Measurements from ENCODE around the gene POLN. TPM values are rescaled to one million over a fixed set of nuclear protein-coding genes. Genes with fewer than 3 reads are reported as not detected.

The POLN gene
- total RNA-seq, 1 experiment from 2014 or later: 0.26 TPM

- no TSS peak for BruUV-seq (replicated peaks)
- POLR2A ChIA-PET (ENCODE audit: unreplicated experiment): no interaction called here
- peaks cover 8% of the 10 kb centered on the region; the same call in 1 of the 2 replicates for H3K4me1 ChIP-seq (ENCODE audit: insufficient read depth, low read length)
- H3K27ac ChIP-seq (ENCODE audit: low read length): no peak overlapping the region
- no peaks in the 10 kb centered on the region for H3K9me2 ChIP-seq (replicated peaks; ENCODE audit: low read length)
- H3F3A ChIP-seq (ENCODE audit: low read length, unreplicated experiment): no peaks in the 10 kb centered on the region
- no peak overlapping the region for H3K4me3 ChIP-seq (ENCODE audit: low read length)
- H3K79me2 ChIP-seq (ENCODE audit: low read length): peaks cover 10% of the 10 kb centered on the region; the same call in 1 of the 2 replicates
- no peaks in the 10 kb centered on the region for H3K27me3 ChIP-seq (ENCODE audit: low read length)
- no peak overlapping the region for H3K9ac ChIP-seq (ENCODE audit: low read length)
- DNase-seq (no peak), ATAC-seq (no peak)
- H3K36me3 ChIP-seq (ENCODE audit: low read depth, low read length): no peaks in the 10 kb centered on the region
- H2AFZ ChIP-seq (ENCODE audit: low read length): no peak overlapping the region
- H4K20me1 ChIP-seq (ENCODE audit: low read length): no peaks in the 10 kb centered on the region
- CTCF ChIA-PET: no interaction called here
- no peak for TF ChIP-seq EZH2 (IDR thresholded peaks at IDR 0.05; ENCODE audit: low read length, unreplicated experiment)
- TF ChIP-seq, protein P1, sequence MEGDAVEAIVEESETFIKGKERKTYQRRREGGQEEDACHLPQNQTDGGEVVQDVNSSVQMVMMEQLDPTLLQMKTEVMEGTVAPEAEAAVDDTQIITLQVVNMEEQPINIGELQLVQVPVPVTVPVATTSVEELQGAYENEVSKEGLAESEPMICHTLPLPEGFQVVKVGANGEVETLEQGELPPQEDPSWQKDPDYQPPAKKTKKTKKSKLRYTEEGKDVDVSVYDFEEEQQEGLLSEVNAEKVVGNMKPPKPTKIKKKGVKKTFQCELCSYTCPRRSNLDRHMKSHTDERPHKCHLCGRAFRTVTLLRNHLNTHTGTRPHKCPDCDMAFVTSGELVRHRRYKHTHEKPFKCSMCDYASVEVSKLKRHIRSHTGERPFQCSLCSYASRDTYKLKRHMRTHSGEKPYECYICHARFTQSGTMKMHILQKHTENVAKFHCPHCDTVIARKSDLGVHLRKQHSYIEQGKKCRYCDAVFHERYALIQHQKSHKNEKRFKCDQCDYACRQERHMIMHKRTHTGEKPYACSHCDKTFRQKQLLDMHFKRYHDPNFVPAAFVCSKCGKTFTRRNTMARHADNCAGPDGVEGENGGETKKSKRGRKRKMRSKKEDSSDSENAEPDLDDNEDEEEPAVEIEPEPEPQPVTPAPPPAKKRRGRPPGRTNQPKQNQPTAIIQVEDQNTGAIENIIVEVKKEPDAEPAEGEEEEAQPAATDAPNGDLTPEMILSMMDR (conservative IDR thresholded peaks at IDR 0.05; ENCODE audit: low read depth, low read length): no peak
- no peak for TF ChIP-seq EZH2phosphoT487 (IDR thresholded peaks at IDR 0.05; ENCODE audit: borderline replicate concordance, low read length)
- intact Hi-C loops (cut with micrococcal nuclease): loop anchor here (5.0 kb wide), 1 partner anchor 153 kb away; the partner anchor contains the start of genes CFAP99 and ZFYVE28
- no peak overlapping the region for H3K4me2 ChIP-seq (ENCODE audit: low read length)
- no peaks in the 10 kb centered on the region for H3K9me3 ChIP-seq (ENCODE audit: low read length)
Measured at GRCh38 chr4:2264481-2265041, 22.6 kb upstream of the POLN start.

- Histone ChIP-seq H3K79me2 (ENCODE audit: low read length) (peaks cover 10% of the 10 kb centered on the region; the same call in 1 of the 2 replicates), H3K36me3 (ENCODE audit: low read depth, low read length) (no peaks in the 10 kb centered on the region), H3K4me3 (ENCODE audit: low read length) (no peak overlapping the region), H3K9me2 (replicated peaks; ENCODE audit: low read length) (no peaks in the 10 kb centered on the region), H3K9ac (ENCODE audit: low read length) (no peak overlapping the region), H3K27me3 (ENCODE audit: low read length) (no peaks in the 10 kb centered on the region), H3K9me3 (ENCODE audit: low read length) (no peaks in the 10 kb centered on the region), H3F3A (ENCODE audit: low read length, unreplicated experiment) (no peaks in the 10 kb centered on the region), H4K20me1 (ENCODE audit: low read length) (no peaks in the 10 kb centered on the region), H3K4me1 (ENCODE audit: insufficient read depth, low read length) (peaks cover 8% of the 10 kb centered on the region; the same call in 1 of the 2 replicates), H3K27ac (ENCODE audit: low read length) (no peak overlapping the region), H2AFZ (ENCODE audit: low read length) (no peak overlapping the region), H3K4me2 (ENCODE audit: low read length) (no peak overlapping the region)
- no TSS peak for BruUV-seq (replicated peaks)
- POLR2A ChIA-PET (ENCODE audit: unreplicated experiment): no interaction called here
- DNase-seq (no peak), ATAC-seq (no peak)
- TF ChIP-seq, protein P1 (conservative IDR thresholded peaks at IDR 0.05; ENCODE audit: low read depth, low read length): no peak
- TF ChIP-seq EZH2phosphoT487 (IDR thresholded peaks at IDR 0.05; ENCODE audit: borderline replicate concordance, low read length): no peak
- TF ChIP-seq EZH2 (IDR thresholded peaks at IDR 0.05; ENCODE audit: low read length, unreplicated experiment): no peak
- CTCF ChIA-PET: no interaction called here
- intact Hi-C loops (cut with micrococcal nuclease): loop anchor here (5.0 kb wide), 1 partner anchor 153 kb away; the partner anchor contains the start of genes CFAP99 and ZFYVE28
Measured at GRCh38 chr4:2263926-2264321, 22.0 kb upstream of the POLN start.

GRCh38 chr4:2262944-2263250, 21.0 kb upstream of the POLN start:
- Histone ChIP-seq H3K9me3 (ENCODE audit: low read length) (no peaks in the 10 kb centered on the region), H3K4me3 (ENCODE audit: low read length) (peak overlapping the region; percentile 72), H3K4me2 (ENCODE audit: low read length) (peak overlapping the region; percentile 91), H2AFZ (ENCODE audit: low read length) (peak overlapping the region; percentile 51; the same call in 1 of the 2 replicates), H3K79me2 (ENCODE audit: low read length) (peaks cover 10% of the 10 kb centered on the region; the same call in 1 of the 2 replicates), H3K9ac (ENCODE audit: low read length) (peak overlapping the region; percentile 61), H3K27me3 (ENCODE audit: low read length) (no peaks in the 10 kb centered on the region), H3F3A (ENCODE audit: low read length, unreplicated experiment) (no peaks in the 10 kb centered on the region), H3K36me3 (ENCODE audit: low read depth, low read length) (no peaks in the 10 kb centered on the region), H3K9me2 (replicated peaks; ENCODE audit: low read length) (no peaks in the 10 kb centered on the region), H4K20me1 (ENCODE audit: low read length) (no peaks in the 10 kb centered on the region), H3K4me1 (ENCODE audit: insufficient read depth, low read length) (peaks cover 8% of the 10 kb centered on the region; the same call in 1 of the 2 replicates), H3K27ac (ENCODE audit: low read length) (no peak overlapping the region)
- ChIA-PET POLR2A (ENCODE audit: unreplicated experiment) (no interaction called here), CTCF (no interaction called here)
- no TSS peak for BruUV-seq (replicated peaks)
- DNase-seq: no peak
- intact Hi-C loops (cut with micrococcal nuclease): loop anchor here (5.0 kb wide), 1 partner anchor 154 kb away; the partner anchor contains the start of genes CFAP99 and ZFYVE28
- TF ChIP-seq, protein P1 (conservative IDR thresholded peaks at IDR 0.05; ENCODE audit: low read depth, low read length): no peak
- TF ChIP-seq EZH2 (IDR thresholded peaks at IDR 0.05; ENCODE audit: low read length, unreplicated experiment) (no peak), EZH2phosphoT487 (IDR thresholded peaks at IDR 0.05; ENCODE audit: borderline replicate concordance, low read length) (no peak)
- ATAC-seq: no peak

Measured in PC-3 (cell line).